K562 (cell line): Measurements from ENCODE around the gene ZNRF2. TPM values are rescaled to one million over a fixed set of nuclear protein-coding genes. Genes with fewer than 3 reads are reported as not detected.

ENCODE experiments used
- ATAC-seq: fragments of 200-7000 bp; cut with Tn5 transposase; 3 replicates; pipeline ENCODE4 v1.9.1; 2020; ENCODE audit warnings: moderate library complexity
- BruUV-seq: library from RNA; stranded (reverse); fragments of 400-500 nt; replicated peaks from 2 replicates; lab custom pipeline; 2021; lab: Mats Ljungman, UMichigan
- CTCF ChIA-PET: fragments of 300-600 bp; formaldehyde crosslinking; extraction: SDS; loops from one replicate; lab custom pipeline; 2021; ENCODE audit warnings: low intra/inter-chr PET ratio; lab: Yijun Ruan, JAX
- POLR2A ChIA-PET: fragments of 300-600, 350-650 bp; sonication (Branson Sonifier 250); formaldehyde crosslinking; extraction: SDS; loops from one replicate; lab custom pipeline; 2021; ENCODE audit warnings: antibody characterized with exemption, inconsistent platforms; lab: Yijun Ruan, JAX
- DNase-seq, 4 experiments: peaks; one replicate each; pipeline versions ENCODE4 v3.0.0 to v3.0.0-alpha.2; 2011 to 2018; ENCODE audit warnings: low spot score in 3 of 4, mixed read lengths in 3 of 4; ENCODE audit errors: extremely low read depth in 1 of 4
- FAIRE-seq: peaks from 2 replicates; lab custom pipeline; 2011; peaks lifted over from hg19 to GRCh38; lab: Jason Lieb, UNC
- H2AFZ ChIP-seq: 2 replicates; pipeline ENCODE4 v1.6.0; 2011; ENCODE audit warnings: low read depth, low read length, control low read depth, inconsistent platforms
- H3K27ac ChIP-seq: fragments of 200-600 bp; 3 replicates; pipeline ENCODE4 v1.8.0; 2011; ENCODE audit warnings: low read depth, mild to moderate bottlenecking, control low read depth, inconsistent platforms, low read length, moderate library complexity, mixed read lengths; ENCODE audit errors: extremely low read depth
- H3K27me3 ChIP-seq, 2 experiments: fragments of 300-600 bp in 1 of 2; 2 replicates in 1 of 2; 3 replicates in 1 of 2; pipeline versions ENCODE4 v1.6.0 to v1.8.0; 2011; ENCODE audit warnings: inconsistent platforms in 2 of 2, low read length in 2 of 2, mild to moderate bottlenecking in 1 of 2, mixed read lengths in 1 of 2, moderate library complexity in 1 of 2; ENCODE audit not compliant: control insufficient read depth in 2 of 2, insufficient read depth in 2 of 2
- H3K36me3 ChIP-seq: fragments of 300-600 bp; 3 replicates; pipeline ENCODE4 v1.8.0; 2011; ENCODE audit warnings: mild to moderate bottlenecking, low read length, inconsistent platforms; ENCODE audit not compliant: control insufficient read depth, insufficient read depth
- H3K4me1 ChIP-seq, 2 experiments: fragments of 200-600 bp in 1 of 2; replicated peaks in 1 of 2; 2 replicates in 1 of 2; 3 replicates in 1 of 2; pipeline versions ENCODE4 v1.5.1 to v1.8.0; 2011; ENCODE audit warnings: inconsistent platforms in 2 of 2, low read length in 2 of 2, mild to moderate bottlenecking in 1 of 2, mixed read lengths in 1 of 2, moderate library complexity in 1 of 2; ENCODE audit not compliant: control insufficient read depth in 2 of 2, insufficient read depth in 2 of 2
- H3K4me2 ChIP-seq: 2 replicates; pipeline ENCODE4 v1.6.1; 2011; ENCODE audit warnings: low read length, control low read depth, inconsistent platforms, mixed read lengths; ENCODE audit not compliant: insufficient read depth
- H3K4me3 ChIP-seq: fragments of 200-600 bp; sonication (generic), shearing (Covaris generic); 2 replicates; pipeline ENCODE4 v1.5.1; 2016; ENCODE audit warnings: control low read depth, inconsistent platforms
- H3K79me2 ChIP-seq: fragments of 200-600 bp; 3 replicates; pipeline ENCODE4 v1.8.0; 2011; ENCODE audit warnings: low read length, inconsistent platforms; ENCODE audit not compliant: control insufficient read depth, insufficient read depth
- H3K9ac ChIP-seq, 2 experiments: 2 replicates each; pipeline versions ENCODE4 v1.6.0 to v1.6.1; 2011; ENCODE audit warnings: low read depth in 2 of 2, low read length in 2 of 2, control low read depth in 1 of 2, inconsistent platforms in 1 of 2, mild to moderate bottlenecking in 1 of 2, mixed read lengths in 1 of 2; ENCODE audit not compliant: insufficient read depth in 1 of 2
- H3K9me1 ChIP-seq: one replicate; pipeline ENCODE4 v1.6.0; 2011; ENCODE audit warnings: inconsistent platforms, mild to moderate bottlenecking, low read length, moderate library complexity; ENCODE audit not compliant: control insufficient read depth, insufficient read depth
- H3K9me3 ChIP-seq: replicated peaks from 2 replicates; pipeline ENCODE4 v1.5.1; 2011; ENCODE audit warnings: low read depth, low read length, inconsistent platforms; ENCODE audit not compliant: control insufficient read depth, insufficient read depth
- H4K20me1 ChIP-seq: replicated peaks from 2 replicates; pipeline ENCODE4 v1.6.1; 2011; ENCODE audit warnings: low read length, inconsistent platforms, mixed read lengths; ENCODE audit not compliant: control insufficient read depth, insufficient read depth
- JUND ChIP-seq, 2 experiments: IDR thresholded peaks; 2 replicates in 1 of 2; 3 replicates in 1 of 2; pipeline ENCODE4 v1.6.1; 2011; ENCODE audit warnings: borderline replicate concordance in 2 of 2, low read depth in 2 of 2, low read length in 2 of 2, improper control_type of control experiment in 1 of 2, missing biosample characterization in 1 of 2, missing genetic modification characterization in 1 of 2, missing genetic modification reagents in 1 of 2
- MEF2A ChIP-seq: IDR thresholded peaks from 2 replicates; pipeline ENCODE4 v1.6.1; 2011; ENCODE audit warnings: low read depth, mild to moderate bottlenecking, low read length, moderate library complexity; ENCODE audit not compliant: control insufficient read depth
- NCOR1 ChIP-seq: fragments of 450-650 bp; IDR thresholded peaks from 2 replicates; pipeline ENCODE4 v1.6.1; 2016; ENCODE audit warnings: mild to moderate bottlenecking, moderate library complexity
- NEUROD1 ChIP-seq: fragments of 150-350 bp; IDR thresholded peaks from 2 replicates; pipeline ENCODE4 v1.6.1; 2014; ENCODE audit warnings: borderline replicate concordance, low read length, low read depth; ENCODE audit not compliant: partially characterized antibody
- NR1H2 ChIP-seq: sonication (generic); formaldehyde crosslinking; IDR thresholded peaks from 2 replicates; pipeline ENCODE4 v1.4.0; 2020; ENCODE audit warnings: mild to moderate bottlenecking, missing genetic modification reagents
- NR3C1 ChIP-seq: sonication (generic); formaldehyde crosslinking; IDR thresholded peaks from 2 replicates; pipeline ENCODE4 v1.8.1; 2022; ENCODE audit warnings: missing genetic modification reagents
- PHF20 ChIP-seq: fragments of 450-650 bp; IDR thresholded peaks from 2 replicates; pipeline ENCODE4 v1.6.1; 2018; ENCODE audit not compliant: partially characterized antibody
- PHF21A ChIP-seq: fragments of 450-650 bp; IDR thresholded peaks from 2 replicates; pipeline ENCODE4 v1.6.1; 2017; ENCODE audit warnings: low read depth, borderline replicate concordance
- PTRF ChIP-seq: fragments of 450-650 bp; IDR thresholded peaks from 2 replicates; pipeline ENCODE4 v1.6.1; 2016; ENCODE audit warnings: mild to moderate bottlenecking, missing genetic modification characterization, missing compliant biosample characterization
- RBM17 ChIP-seq: fragments of 200-400 bp; formaldehyde crosslinking; IDR thresholded peaks from 2 replicates; pipeline ENCODE4 v1.6.1; 2017; ENCODE audit warnings: low read depth, mild to moderate bottlenecking, low read length, borderline replicate concordance
- SAFB ChIP-seq: fragments of 200-400 bp; formaldehyde crosslinking; IDR thresholded peaks from 2 replicates; pipeline ENCODE4 v1.6.1; 2017; ENCODE audit warnings: low read depth, low read length, borderline replicate concordance
- SETDB1 ChIP-seq: IDR thresholded peaks from one replicate; pipeline ENCODE4 v1.6.1; 2012; ENCODE audit warnings: low read length, control low read depth, inconsistent platforms
- SNRNP70 ChIP-seq: fragments of 200-400 bp; formaldehyde crosslinking; optimal IDR thresholded peaks from 2 replicates; pipeline ENCODE3; 2017; ENCODE audit warnings: low read depth, low read length
- SOX6 ChIP-seq: fragments of 450-650 bp; IDR thresholded peaks from 2 replicates; pipeline ENCODE4 v1.6.1; 2014; ENCODE audit warnings: mild to moderate bottlenecking
- SREBF2 ChIP-seq: sonication (generic); formaldehyde crosslinking; IDR thresholded peaks from 2 replicates; pipeline ENCODE4 v1.4.0; 2020; ENCODE audit warnings: mild to moderate bottlenecking, missing genetic modification reagents
- USF2 ChIP-seq: sonication (generic); formaldehyde crosslinking; IDR thresholded peaks from 2 replicates; pipeline ENCODE4 v1.5.0; 2020; ENCODE audit warnings: missing genetic modification reagents
- ZBTB7A ChIP-seq: IDR thresholded peaks from 2 replicates; pipeline ENCODE4 v1.6.1; 2011; ENCODE audit warnings: low read depth, mild to moderate bottlenecking, low read length, moderate library complexity, borderline replicate concordance; ENCODE audit not compliant: control insufficient read depth
- ZNF449 ChIP-seq: fragments of 250-450 bp; sonication (Bioruptor Pico); IDR thresholded peaks from 2 replicates; pipeline ENCODE4 v1.8.0; 2022; ENCODE audit warnings: moderate library complexity, mild to moderate bottlenecking, inconsistent platforms
- ZNF707 ChIP-seq: fragments of 250-450 bp; sonication (Bioruptor Pico); conservative IDR thresholded peaks from 2 replicates; pipeline ENCODE4 v1.8.0; 2022; ENCODE audit warnings: inconsistent platforms, mild to moderate bottlenecking, moderate library complexity
- WGBS: fragments of 100-300 bp; shearing (Covaris generic); methylation state at CpG from one replicate; pipeline ENCODE4 v1.1.6; 2016; ENCODE audit warnings: low coverage, mixed read lengths; ENCODE audit not compliant: insufficient coverage; ENCODE audit errors: missing lambda C conversion rate; 5-methylcytosine and 5-hydroxymethylcytosine counted together
- in situ Hi-C: fragments of 300-500 bp; cut with MboI; formaldehyde crosslinking; loops from 4 replicates; pipeline ENCODE4 v1.15.0; 2018; ENCODE audit warnings: inconsistent platforms, mixed read lengths
- intact Hi-C: fragments of 100-400 bp; cut with micrococcal nuclease; formaldehyde crosslinking; loops from 2 replicates; pipeline ENCODE4 v1.14.2; 2022
- polyA plus RNA-seq, 8 experiments: library from polyadenylated mRNA; depleted of rRNA in 4 of 8; stranded (reverse) in 5 of 8; unstranded in 3 of 8; fragments of >200 nt; fragmentation: Nextera tagmentation in 2 of 8; fragmentation: Illumina TruSeq in 1 of 8; extraction: Ambion mirVana in 2 of 8; extraction: Trizol in 1 of 8; gene quantifications; 2 replicates each; pipeline versions ENCODE4 v1.2.1 to v1.2.3, GENCODE V29; 2011 to 2014; ENCODE audit warnings: inconsistent platforms in 1 of 8, missing spikeins in 1 of 8
- total RNA-seq, 7 experiments: library from RNA; depleted of rRNA in 6 of 7; stranded (reverse); fragments of >200 nt in 6 of 7; fragmentation: Illumina TruSeq in 2 of 7; extraction: Trizol in 2 of 7; gene quantifications; 2 replicates each; pipeline versions ENCODE4 v1.2.1 to v1.2.3, GENCODE V29; 2011 to 2021; ENCODE audit warnings: low replicate concordance in 1 of 7
- TF ChIP-seq, protein P1 (sequence below): fragments of 250-450 bp; sonication (Bioruptor Pico); IDR thresholded peaks from 2 replicates; pipeline ENCODE4 v1.9.0; 2021; ENCODE audit warnings: mild to moderate bottlenecking

Gene ZNRF2
- total and polyA plus RNA-seq, 9 of the 15 experiments (the other 6 are each of a cell fraction or from before 2014, with no cell fraction given): 1.1 to 13.9 (median 5.5) TPM

- TF ChIP-seq MEF2A (no peak), PHF20 (no peak), SAFB (no peak), NR1H2 (no peak), NCOR1 (0 out of 2 replicates have a peak, but pooled peaks have one; percentile 18), NEUROD1 (no peak), RBM17 (no peak), JUND (IDR thresholded peaks at IDR 0.05; ENCODE audit: borderline replicate concordance, low read depth, low read length) (no peak), JUND (tag; IDR thresholded peaks at IDR 0.05; ENCODE audit: borderline replicate concordance, low read depth, low read length) (no peak), SOX6 (no peak), NR3C1 (no peak)
Observed at GRCh38 chr7:30240106-30240800, 44.1 kb upstream of the ZNRF2 start (continued).

DNA sequence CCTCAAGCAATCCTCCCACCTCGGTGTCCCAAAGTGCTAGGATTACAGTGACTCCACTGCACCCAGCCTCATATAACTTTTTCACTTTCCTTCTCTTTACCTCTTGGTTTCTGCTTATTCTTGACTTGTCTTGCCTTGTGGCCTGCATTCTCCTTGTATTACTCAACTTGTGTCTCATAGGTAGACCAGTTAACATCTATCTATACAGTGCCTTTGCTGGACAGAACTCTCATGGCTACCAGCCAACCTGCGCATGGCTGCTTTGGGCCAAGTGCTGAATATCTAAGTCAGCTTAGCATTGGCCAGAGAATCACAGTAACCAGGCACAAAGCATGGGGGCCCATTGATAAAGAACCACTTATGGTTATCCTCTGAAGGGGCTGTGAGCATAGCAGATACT lies 42.6 kb upstream of the ZNRF2 start:
- peaks cover 6 to 27% of the 10 kb centered on the region in 2 experiments; a peak in 4 of 5 replicates for H3K27me3 ChIP-seq
- CTCF ChIA-PET: no interaction called here
- no peaks in the 10 kb centered on the region for H3K9me3 ChIP-seq
- DNase-seq (no peak), ATAC-seq (no peak), FAIRE-seq (no peak)
- H3K9ac ChIP-seq: no peak overlapping the region
- no TSS peak for BruUV-seq
- no peak overlapping the region for H2AFZ ChIP-seq
- no peak overlapping the region for H3K4me2 ChIP-seq
- no peaks in the 10 kb centered on the region for H4K20me1 ChIP-seq
- no peak overlapping the region for H3K27ac ChIP-seq
- H3K4me1 ChIP-seq: peaks cover 0 to 3% of the 10 kb centered on the region in 2 experiments; a peak in 1 of 5 replicates
- intact Hi-C loops (no loop called here), in situ Hi-C loops (no loop called here)
- H3K4me3 ChIP-seq: no peak overlapping the region
- POLR2A ChIA-PET: no interaction called here
- no peaks in the 10 kb centered on the region for H3K79me2 ChIP-seq
- WGBS: 2% methylated on average over 2 of the region's 2 CpGs
- H3K36me3 ChIP-seq: no peaks in the 10 kb centered on the region
- H3K9me1 ChIP-seq: no peaks in the 10 kb centered on the region
- TF ChIP-seq PHF21A (no peak), USF2 (CRISPR knock-in tag) (no peak), SREBF2 (CRISPR knock-in tag) (no peak), ZNF449 (CRISPR knock-in tag) (no peak), ZNF707 (CRISPR knock-in tag) (no peak), PTRF (tag) (no peak), ZBTB7A (no peak), SETDB1 (no peak), SNRNP70 (no peak)
- TF ChIP-seq, protein P1, sequence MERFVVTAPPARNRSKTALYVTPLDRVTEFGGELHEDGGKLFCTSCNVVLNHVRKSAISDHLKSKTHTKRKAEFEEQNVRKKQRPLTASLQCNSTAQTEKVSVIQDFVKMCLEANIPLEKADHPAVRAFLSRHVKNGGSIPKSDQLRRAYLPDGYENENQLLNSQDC: no peak
